Esophagus muscularis mucosa (tissue), 4 donors: ENCODE measurements around the gene TPCN1.

ENCODE experiments used
- CTCF ChIP-seq, 3 experiments: fragments of 200-600 bp in 2 of 3; fragments of 450-650 bp in 1 of 3; sonication (generic) in 2 of 3; IDR thresholded peaks; one replicate each; pipeline ENCODE4 v1.5.1; 2017 to 2019; ENCODE audit warnings: antibody characterized with exemption in 3 of 3, mild to moderate bottlenecking in 2 of 3, moderate library complexity in 1 of 3
- EP300 ChIP-seq: sonication (generic); formaldehyde crosslinking; IDR thresholded peaks from one replicate; pipeline ENCODE4 v1.6.1; 2017; ENCODE audit warnings: antibody characterized with exemption
- POLR2A ChIP-seq: fragments of 450-650 bp; IDR thresholded peaks from one replicate; pipeline ENCODE4 v1.6.1; 2017; ENCODE audit warnings: antibody characterized with exemption, moderate library complexity, mild to moderate bottlenecking, low read depth
- POLR2AphosphoS5 ChIP-seq, 2 donors: sonication (generic); formaldehyde crosslinking; IDR thresholded peaks; one replicate each; pipeline ENCODE4 v1.6.1; 2017; ENCODE audit warnings: antibody characterized with exemption in 2 of 2

- TF ChIP-seq EP300 (no peak), POLR2AphosphoS5 (IDR thresholded peaks at IDR 0.05) (no peak), POLR2A (no peak), CTCF (IDR thresholded peaks at IDR 0.05) (no peak)
These were observed 9.3 kb downstream of the TPCN1 start for GRCh38 chr12:113230315-113231234.
